Endothelial cell (in vitro differentiated cells): ENCODE results near the gene SFXN3. TPM values are rescaled to one million over a fixed set of nuclear protein-coding genes. Genes with fewer than 3 reads are reported as not detected.

Experiments
- DNase-seq: peaks from one replicate; pipeline ENCODE4 v3.0.0; 2021; ENCODE audit warnings: low spot score
- H3K27ac Mint-ChIP-seq: one replicate; pipeline ENCODE4 v1.8.0; 2021; ENCODE audit warnings: mixed read lengths, inconsistent platforms; ENCODE audit not compliant: unreplicated experiment
- H3K27me3 Mint-ChIP-seq: one replicate; pipeline ENCODE4 v1.8.0; 2021; ENCODE audit warnings: mild to moderate bottlenecking, moderate library complexity, mixed read lengths, inconsistent platforms; ENCODE audit not compliant: unreplicated experiment
- H3K36me3 Mint-ChIP-seq: one replicate; pipeline ENCODE4 v1.8.0; 2021; ENCODE audit warnings: mild to moderate bottlenecking, low read depth, mixed read lengths, inconsistent platforms; ENCODE audit not compliant: unreplicated experiment
- H3K4me1 Mint-ChIP-seq: one replicate; pipeline ENCODE4 v1.8.0; 2021; ENCODE audit warnings: mild to moderate bottlenecking, mixed read lengths, inconsistent platforms; ENCODE audit not compliant: unreplicated experiment
- H3K4me3 Mint-ChIP-seq: one replicate; pipeline ENCODE4 v1.8.0; 2021; ENCODE audit warnings: mild to moderate bottlenecking, mixed read lengths, inconsistent platforms; ENCODE audit not compliant: unreplicated experiment
- H3K9me3 Mint-ChIP-seq: one replicate; pipeline ENCODE4 v1.8.0; 2021; ENCODE audit warnings: mixed read lengths, inconsistent platforms; ENCODE audit not compliant: unreplicated experiment
- total RNA-seq: library from RNA; stranded (reverse); fragmentation: NEBNext Ultra II Directional; extraction: Animal tissue kit (Norgen Biotek cat#: 25700); gene quantifications from one replicate; pipeline ENCODE4 v1.2.1, GENCODE V29; 2021; ENCODE audit not compliant: unreplicated experiment
- TF ChIP-seq, protein P1 (sequence below): fragments of 200-600 bp; sonication (generic); IDR thresholded peaks from one replicate; pipeline ENCODE4 v1.5.0; 2021; ENCODE audit warnings: antibody characterized with exemption; ENCODE audit not compliant: unreplicated experiment

Gene SFXN3
- total RNA-seq, 1 donor from 2014 or later = 27.1 TPM

DNA sequence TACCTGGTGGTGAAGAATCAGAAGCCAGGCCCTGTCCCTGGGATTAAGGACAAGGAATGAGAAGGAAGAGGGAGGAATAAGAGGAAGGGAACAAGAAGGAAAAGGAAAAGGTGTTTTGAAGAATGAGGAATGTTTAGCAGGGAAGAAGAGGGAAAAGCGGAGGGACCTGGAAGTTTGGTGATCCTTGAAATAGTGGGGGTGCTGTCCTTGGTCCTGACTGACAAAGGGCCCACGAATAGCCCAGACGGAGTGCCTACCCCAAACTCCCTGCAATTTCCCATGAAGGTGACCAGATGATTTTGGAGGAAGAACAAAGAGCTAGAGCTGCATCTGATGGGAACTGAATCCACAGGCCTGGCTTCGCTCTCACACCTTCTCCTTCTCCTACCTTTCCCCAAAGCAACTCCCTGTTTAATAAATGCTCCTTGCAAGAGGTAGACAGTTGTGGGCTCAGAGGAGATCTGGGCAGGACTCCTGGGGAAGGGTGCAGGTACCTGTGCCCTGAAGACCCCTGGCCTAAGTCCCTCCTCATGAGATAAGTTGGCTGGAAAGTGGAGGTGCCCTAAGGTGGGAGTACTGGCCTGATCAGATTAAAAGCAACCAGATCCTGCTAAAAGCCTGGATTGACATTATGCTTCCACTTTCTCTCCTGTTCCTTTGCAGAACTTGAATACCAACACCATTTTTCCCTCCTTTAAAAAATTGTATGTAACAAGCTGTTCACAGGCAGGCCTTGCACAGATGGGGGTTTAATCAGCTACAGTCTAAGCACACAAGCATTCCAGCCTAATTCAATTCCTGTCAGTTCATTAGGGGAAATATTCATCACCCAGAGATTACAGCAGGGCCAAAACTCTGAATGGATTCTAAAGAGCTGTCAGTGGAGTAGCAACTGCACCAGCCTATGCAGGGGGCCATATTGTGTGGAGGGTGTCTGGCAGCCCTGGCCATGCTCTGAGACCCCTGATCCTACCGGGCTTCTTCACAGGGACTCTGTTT is 50.2 kb downstream of the SFXN3 start:
- Mint-ChIP-seq H3K4me1 (peaks cover 5% of the 10 kb centered on the region), H3K27me3 (peaks cover 7% of the 10 kb centered on the region), H3K4me3 (no peak overlapping the region), H3K9me3 (no peaks in the 10 kb centered on the region), H3K36me3 (no peaks in the 10 kb centered on the region), H3K27ac (no peak overlapping the region)
- peak; percentile 68 for DNase-seq
- TF ChIP-seq, protein P1, sequence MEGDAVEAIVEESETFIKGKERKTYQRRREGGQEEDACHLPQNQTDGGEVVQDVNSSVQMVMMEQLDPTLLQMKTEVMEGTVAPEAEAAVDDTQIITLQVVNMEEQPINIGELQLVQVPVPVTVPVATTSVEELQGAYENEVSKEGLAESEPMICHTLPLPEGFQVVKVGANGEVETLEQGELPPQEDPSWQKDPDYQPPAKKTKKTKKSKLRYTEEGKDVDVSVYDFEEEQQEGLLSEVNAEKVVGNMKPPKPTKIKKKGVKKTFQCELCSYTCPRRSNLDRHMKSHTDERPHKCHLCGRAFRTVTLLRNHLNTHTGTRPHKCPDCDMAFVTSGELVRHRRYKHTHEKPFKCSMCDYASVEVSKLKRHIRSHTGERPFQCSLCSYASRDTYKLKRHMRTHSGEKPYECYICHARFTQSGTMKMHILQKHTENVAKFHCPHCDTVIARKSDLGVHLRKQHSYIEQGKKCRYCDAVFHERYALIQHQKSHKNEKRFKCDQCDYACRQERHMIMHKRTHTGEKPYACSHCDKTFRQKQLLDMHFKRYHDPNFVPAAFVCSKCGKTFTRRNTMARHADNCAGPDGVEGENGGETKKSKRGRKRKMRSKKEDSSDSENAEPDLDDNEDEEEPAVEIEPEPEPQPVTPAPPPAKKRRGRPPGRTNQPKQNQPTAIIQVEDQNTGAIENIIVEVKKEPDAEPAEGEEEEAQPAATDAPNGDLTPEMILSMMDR = no peak

DNA sequence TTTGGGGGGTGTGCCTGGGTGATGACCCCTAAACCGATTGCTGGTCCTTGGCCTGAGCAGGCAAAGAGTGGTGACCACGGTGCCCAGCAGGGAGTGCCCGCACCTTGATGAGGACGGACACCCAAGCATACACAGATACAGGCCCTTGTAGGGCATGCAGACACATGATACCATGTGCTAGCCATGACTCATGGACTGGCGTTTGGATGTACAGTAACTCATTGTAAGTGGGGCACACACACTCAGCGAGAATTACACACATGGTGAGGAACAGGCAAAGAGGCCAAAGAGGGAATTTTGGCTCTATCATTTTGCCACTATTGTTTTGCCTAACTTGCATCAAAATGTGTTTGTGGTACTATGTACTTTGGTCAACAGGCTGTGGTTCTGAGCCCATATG is 54.8 kb downstream of the SFXN3 start:
- no peak for DNase-seq
- H3K4me1 Mint-ChIP-seq = peaks cover 29% of the 10 kb centered on the region
- TF ChIP-seq, protein P1 = no peak
- no peak overlapping the region for H3K27ac Mint-ChIP-seq
- H3K4me3 Mint-ChIP-seq = no peak overlapping the region
- H3K36me3 Mint-ChIP-seq = no peaks in the 10 kb centered on the region
- H3K27me3 Mint-ChIP-seq = peaks cover 7% of the 10 kb centered on the region
- no peaks in the 10 kb centered on the region for H3K9me3 Mint-ChIP-seq

DNA sequence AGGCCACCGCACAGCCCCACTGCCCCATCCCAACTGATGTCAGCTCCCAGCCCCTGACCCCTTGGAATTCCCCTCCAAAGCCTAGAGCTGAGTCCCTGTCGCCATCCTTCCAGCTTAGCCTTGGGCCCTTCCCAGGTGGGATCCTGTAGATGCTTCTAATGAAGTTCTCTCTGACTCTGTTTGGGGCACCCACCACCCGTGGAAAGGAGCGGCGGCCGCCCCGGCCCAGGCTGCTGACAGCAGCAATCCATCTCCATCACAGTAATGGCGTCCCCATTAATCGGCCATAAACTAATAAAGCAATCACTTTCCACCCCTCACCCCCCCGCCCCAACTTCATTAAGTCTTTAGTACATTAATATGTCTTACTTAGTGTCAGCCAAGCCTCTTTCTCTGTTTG is 56.3 kb downstream of the SFXN3 start:
- H3K27me3 Mint-ChIP-seq = peaks cover 11% of the 10 kb centered on the region
- no peak overlapping the region for H3K27ac Mint-ChIP-seq
- H3K4me3 Mint-ChIP-seq = no peak overlapping the region
- H3K9me3 Mint-ChIP-seq = no peaks in the 10 kb centered on the region
- TF ChIP-seq, protein P1 = no peak
- H3K36me3 Mint-ChIP-seq = peaks cover 4% of the 10 kb centered on the region
- no peak for DNase-seq
- peaks cover 33% of the 10 kb centered on the region for H3K4me1 Mint-ChIP-seq

DNA sequence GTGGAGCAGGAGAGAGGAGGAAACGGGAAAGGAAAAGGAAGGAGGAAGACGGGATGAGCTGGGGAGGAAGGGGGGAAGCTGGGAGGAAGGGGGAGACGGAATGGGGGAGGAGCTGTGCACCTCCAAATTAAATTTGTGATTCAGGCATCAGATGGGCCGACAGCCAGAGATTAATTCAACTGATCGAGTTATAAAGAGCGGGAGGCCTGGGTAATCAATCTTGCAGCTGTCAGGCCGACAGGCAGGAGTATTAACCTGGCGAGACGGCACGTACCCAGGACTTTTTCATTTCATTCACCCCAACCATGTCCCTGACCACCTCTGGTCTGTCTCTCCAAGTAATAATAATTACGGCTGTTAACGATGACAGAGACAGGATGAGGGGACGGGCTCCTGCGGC is 56.9 kb downstream of the SFXN3 start:
- H3K9me3 Mint-ChIP-seq = no peaks in the 10 kb centered on the region
- H3K4me3 Mint-ChIP-seq = no peak overlapping the region
- H3K27ac Mint-ChIP-seq = no peak overlapping the region
- no peak for DNase-seq
- TF ChIP-seq, protein P1 = no peak
- H3K36me3 Mint-ChIP-seq = peaks cover 4% of the 10 kb centered on the region
- H3K27me3 Mint-ChIP-seq = peaks cover 11% of the 10 kb centered on the region
- peaks cover 33% of the 10 kb centered on the region for H3K4me1 Mint-ChIP-seq
